K562 (cell line): ENCODE results near the gene UFSP2. TPM values are rescaled to one million over a fixed set of nuclear protein-coding genes. Genes with fewer than 3 reads are reported as not detected.

Experiments
- ATAC-seq: fragments of 200-7000 bp; cut with Tn5 transposase; 3 replicates; pipeline ENCODE4 v1.9.1; 2020; ENCODE audit warnings: moderate library complexity
- BruUV-seq: library from RNA; stranded (reverse); fragments of 400-500 nt; replicated peaks from 2 replicates; lab custom pipeline; 2021; lab: Mats Ljungman, UMichigan
- CTCF ChIA-PET: fragments of 300-600 bp; formaldehyde crosslinking; extraction: SDS; loops from one replicate; lab custom pipeline; 2021; ENCODE audit warnings: low intra/inter-chr PET ratio; lab: Yijun Ruan, JAX
- POLR2A ChIA-PET: fragments of 300-600, 350-650 bp; sonication (Branson Sonifier 250); formaldehyde crosslinking; extraction: SDS; loops from one replicate; lab custom pipeline; 2021; ENCODE audit warnings: antibody characterized with exemption, inconsistent platforms; lab: Yijun Ruan, JAX
- DNase-seq, 4 experiments: peaks; one replicate each; pipeline versions ENCODE4 v3.0.0 to v3.0.0-alpha.2; 2011 to 2018; ENCODE audit warnings: low spot score in 3 of 4, mixed read lengths in 3 of 4; ENCODE audit errors: extremely low read depth in 1 of 4
- FAIRE-seq: peaks from 2 replicates; lab custom pipeline; 2011; peaks lifted over from hg19 to GRCh38; lab: Jason Lieb, UNC
- H2AFZ ChIP-seq: 2 replicates; pipeline ENCODE4 v1.6.0; 2011; ENCODE audit warnings: low read depth, low read length, control low read depth, inconsistent platforms
- H3K27ac ChIP-seq: fragments of 200-600 bp; 3 replicates; pipeline ENCODE4 v1.8.0; 2011; ENCODE audit warnings: low read depth, mild to moderate bottlenecking, control low read depth, inconsistent platforms, low read length, moderate library complexity, mixed read lengths; ENCODE audit errors: extremely low read depth
- H3K27me3 ChIP-seq, 2 experiments: fragments of 300-600 bp in 1 of 2; 2 replicates in 1 of 2; 3 replicates in 1 of 2; pipeline versions ENCODE4 v1.6.0 to v1.8.0; 2011; ENCODE audit warnings: inconsistent platforms in 2 of 2, low read length in 2 of 2, mild to moderate bottlenecking in 1 of 2, mixed read lengths in 1 of 2, moderate library complexity in 1 of 2; ENCODE audit not compliant: control insufficient read depth in 2 of 2, insufficient read depth in 2 of 2
- H3K36me3 ChIP-seq: fragments of 300-600 bp; 3 replicates; pipeline ENCODE4 v1.8.0; 2011; ENCODE audit warnings: mild to moderate bottlenecking, low read length, inconsistent platforms; ENCODE audit not compliant: control insufficient read depth, insufficient read depth
- H3K4me1 ChIP-seq, 2 experiments: fragments of 200-600 bp in 1 of 2; replicated peaks in 1 of 2; 2 replicates in 1 of 2; 3 replicates in 1 of 2; pipeline versions ENCODE4 v1.5.1 to v1.8.0; 2011; ENCODE audit warnings: inconsistent platforms in 2 of 2, low read length in 2 of 2, mild to moderate bottlenecking in 1 of 2, mixed read lengths in 1 of 2, moderate library complexity in 1 of 2; ENCODE audit not compliant: control insufficient read depth in 2 of 2, insufficient read depth in 2 of 2
- H3K4me2 ChIP-seq: 2 replicates; pipeline ENCODE4 v1.6.1; 2011; ENCODE audit warnings: low read length, control low read depth, inconsistent platforms, mixed read lengths; ENCODE audit not compliant: insufficient read depth
- H3K4me3 ChIP-seq: fragments of 200-600 bp; sonication (generic), shearing (Covaris generic); 2 replicates; pipeline ENCODE4 v1.5.1; 2016; ENCODE audit warnings: control low read depth, inconsistent platforms
- H3K79me2 ChIP-seq: fragments of 200-600 bp; 3 replicates; pipeline ENCODE4 v1.8.0; 2011; ENCODE audit warnings: low read length, inconsistent platforms; ENCODE audit not compliant: control insufficient read depth, insufficient read depth
- H3K9ac ChIP-seq, 2 experiments: 2 replicates each; pipeline versions ENCODE4 v1.6.0 to v1.6.1; 2011; ENCODE audit warnings: low read depth in 2 of 2, low read length in 2 of 2, control low read depth in 1 of 2, inconsistent platforms in 1 of 2, mild to moderate bottlenecking in 1 of 2, mixed read lengths in 1 of 2; ENCODE audit not compliant: insufficient read depth in 1 of 2
- H3K9me1 ChIP-seq: one replicate; pipeline ENCODE4 v1.6.0; 2011; ENCODE audit warnings: inconsistent platforms, mild to moderate bottlenecking, low read length, moderate library complexity; ENCODE audit not compliant: control insufficient read depth, insufficient read depth
- H3K9me3 ChIP-seq: replicated peaks from 2 replicates; pipeline ENCODE4 v1.5.1; 2011; ENCODE audit warnings: low read depth, low read length, inconsistent platforms; ENCODE audit not compliant: control insufficient read depth, insufficient read depth
- H4K20me1 ChIP-seq: replicated peaks from 2 replicates; pipeline ENCODE4 v1.6.1; 2011; ENCODE audit warnings: low read length, inconsistent platforms, mixed read lengths; ENCODE audit not compliant: control insufficient read depth, insufficient read depth
- ESRRB ChIP-seq: fragments of 250-450 bp; sonication (Bioruptor Pico); IDR thresholded peaks from 2 replicates; pipeline ENCODE4 v1.5.0; 2020; ENCODE audit warnings: mild to moderate bottlenecking, moderate library complexity, borderline replicate concordance
- ETV1 ChIP-seq: fragments of 450-650 bp; conservative IDR thresholded peaks from 2 replicates; pipeline ENCODE4 v1.6.1; 2016; ENCODE audit warnings: missing genetic modification characterization, control low read depth, low read depth, missing compliant biosample characterization
- ETV5 ChIP-seq: sonication (generic); formaldehyde crosslinking; IDR thresholded peaks from 2 replicates; pipeline ENCODE4 v1.4.0; 2020; ENCODE audit warnings: low read depth, mild to moderate bottlenecking, missing genetic modification reagents
- HDGF ChIP-seq: fragments of 450-650 bp; IDR thresholded peaks from 2 replicates; pipeline ENCODE4 v1.6.1; 2016
- KDM5B ChIP-seq: fragments of 200-600 bp; sonication (generic); IDR thresholded peaks from 2 replicates; pipeline ENCODE4 v1.6.1; 2012; ENCODE audit warnings: low read depth, mild to moderate bottlenecking, moderate library complexity, low read length, control low read depth, inconsistent platforms; ENCODE audit not compliant: insufficient replicate concordance
- MYC ChIP-seq, 2 experiments: fragments of 250-450 bp in 1 of 2; sonication (Bioruptor Pico) in 1 of 2; IDR thresholded peaks; 2 replicates each; pipeline versions ENCODE4 v1.5.1 to v1.6.1; 2012 to 2021; ENCODE audit warnings: low read depth in 2 of 2, borderline replicate concordance in 1 of 2, improper control_type of control experiment in 1 of 2, low read length in 1 of 2, mild to moderate bottlenecking in 1 of 2, moderate library complexity in 1 of 2
- NCOA2 ChIP-seq, 2 experiments: fragments of 450-650 bp; IDR thresholded peaks; 2 replicates each; pipeline ENCODE4 v1.6.1; 2018; ENCODE audit warnings: mild to moderate bottlenecking in 2 of 2, moderate library complexity in 1 of 2; ENCODE audit not compliant: partially characterized antibody in 2 of 2
- NONO ChIP-seq, 2 experiments: fragments of 200-400 bp in 1 of 2; fragments of 450-650 bp in 1 of 2; formaldehyde crosslinking in 1 of 2; IDR thresholded peaks; 2 replicates each; pipeline ENCODE4 v1.6.1; 2017; ENCODE audit warnings: low read depth in 2 of 2, mild to moderate bottlenecking in 2 of 2, moderate library complexity in 2 of 2, low read length in 1 of 2
- NR4A1 ChIP-seq, 2 experiments: fragments of 250-450 bp in 1 of 2; fragments of 450-650 bp in 1 of 2; sonication (Bioruptor Pico) in 1 of 2; IDR thresholded peaks; 2 replicates each; pipeline versions ENCODE4 v1.4.0 to v1.6.1; 2016 to 2020; ENCODE audit warnings: mild to moderate bottlenecking in 2 of 2, missing compliant biosample characterization in 1 of 2, missing genetic modification characterization in 1 of 2, moderate library complexity in 1 of 2
- TCF3 ChIP-seq: sonication (generic); formaldehyde crosslinking; IDR thresholded peaks from 2 replicates; pipeline ENCODE4 v1.4.0; 2020; ENCODE audit warnings: mild to moderate bottlenecking, missing genetic modification reagents
- ZSCAN29 ChIP-seq: fragments of 450-650 bp; IDR thresholded peaks from 2 replicates; pipeline ENCODE4 v1.6.1; 2017
- WGBS: fragments of 100-300 bp; shearing (Covaris generic); methylation state at CpG from one replicate; pipeline ENCODE4 v1.1.6; 2016; ENCODE audit warnings: low coverage, mixed read lengths; ENCODE audit not compliant: insufficient coverage; ENCODE audit errors: missing lambda C conversion rate; 5-methylcytosine and 5-hydroxymethylcytosine counted together
- in situ Hi-C: fragments of 300-500 bp; cut with MboI; formaldehyde crosslinking; loops from 4 replicates; pipeline ENCODE4 v1.15.0; 2018; ENCODE audit warnings: inconsistent platforms, mixed read lengths
- intact Hi-C: fragments of 100-400 bp; cut with micrococcal nuclease; formaldehyde crosslinking; loops from 2 replicates; pipeline ENCODE4 v1.14.2; 2022
- polyA plus RNA-seq, 8 experiments: library from polyadenylated mRNA; depleted of rRNA in 4 of 8; stranded (reverse) in 5 of 8; unstranded in 3 of 8; fragments of >200 nt; fragmentation: Nextera tagmentation in 2 of 8; fragmentation: Illumina TruSeq in 1 of 8; extraction: Ambion mirVana in 2 of 8; extraction: Trizol in 1 of 8; gene quantifications; 2 replicates each; pipeline versions ENCODE4 v1.2.1 to v1.2.3, GENCODE V29; 2011 to 2014; ENCODE audit warnings: inconsistent platforms in 1 of 8, missing spikeins in 1 of 8
- total RNA-seq, 7 experiments: library from RNA; depleted of rRNA in 6 of 7; stranded (reverse); fragments of >200 nt in 6 of 7; fragmentation: Illumina TruSeq in 2 of 7; extraction: Trizol in 2 of 7; gene quantifications; 2 replicates each; pipeline versions ENCODE4 v1.2.1 to v1.2.3, GENCODE V29; 2011 to 2021; ENCODE audit warnings: low replicate concordance in 1 of 7
- TF ChIP-seq, protein P1 (sequence below): fragments of 450-650 bp; IDR thresholded peaks from 2 replicates; pipeline ENCODE4 v1.6.1; 2016
- TF ChIP-seq, protein P2 (sequence below), 3 experiments: fragments of 200-800 bp in 1 of 3; fragments of 250-450 bp in 1 of 3; fragments of 450-650 bp in 1 of 3; sonication (Bioruptor Pico) in 1 of 3; sonication (Bioruptor generic) in 1 of 3; formaldehyde crosslinking in 1 of 3; IDR thresholded peaks; 2 replicates each; pipeline versions ENCODE4 v1.6.1 to v1.8.0; 2016 to 2022; ENCODE audit warnings: mild to moderate bottlenecking in 2 of 3, missing genetic modification characterization in 2 of 3, missing compliant biosample characterization in 1 of 3, moderate library complexity in 1 of 3

Gene UFSP2
- total and polyA plus RNA-seq, 9 of the 15 experiments (the other 6 are each of a cell fraction or from before 2014, with no cell fraction given): 20.1 to 55.8 (median 26.6) TPM

DNA sequence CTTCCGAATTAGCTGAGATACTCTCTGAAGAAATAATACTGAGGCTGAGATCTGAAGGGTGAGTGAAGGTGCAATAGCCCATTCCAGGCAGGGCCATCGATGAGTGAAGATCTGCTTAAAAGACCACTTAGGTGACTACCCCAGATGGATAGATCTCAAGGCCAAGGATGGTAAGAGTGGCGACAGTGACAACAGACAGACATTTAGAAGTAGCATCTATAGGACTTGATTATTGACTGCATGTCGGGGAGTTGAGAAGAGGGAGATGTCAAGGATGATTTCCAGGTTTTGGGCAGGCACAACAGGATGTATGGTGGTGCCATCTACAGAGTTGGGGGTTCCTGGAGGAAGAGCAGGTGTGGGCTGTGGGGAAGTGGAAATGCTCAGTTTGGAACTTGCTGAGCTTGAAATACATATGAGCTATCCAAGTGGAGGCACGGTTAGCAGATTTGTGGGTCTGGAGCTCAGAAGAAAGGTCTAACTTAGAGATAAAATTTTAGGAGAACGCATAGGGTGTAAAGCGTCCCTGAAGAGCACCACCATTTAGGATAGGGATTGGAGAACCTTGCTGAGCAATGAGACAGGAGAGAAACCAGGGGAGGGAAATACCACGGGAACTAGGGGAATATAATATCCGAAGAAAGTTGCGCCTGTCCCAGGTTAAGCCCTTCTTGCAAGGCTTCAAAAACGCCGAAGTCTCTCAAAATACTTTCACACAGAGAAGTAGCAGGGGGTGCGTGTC is 688 bp downstream of the UFSP2 start:
- peak overlapping the region; percentile 100 for H2AFZ ChIP-seq
- POLR2A ChIA-PET: interaction anchor here (0.6 to 2.0 kb wide), 3 partner anchors 13 to 257 kb away, joined by 3 to 5 read pairs (median 4); partner anchors contain the start of gene ANKRD37
- 2% methylated on average over 13 of the region's 13 CpGs for WGBS
- ATAC-seq (peak; percentile 55), DNase-seq (peak in 2 of 4 experiments; percentile 7 to 30), FAIRE-seq (peak; percentile 29)
- peaks cover 0 to 7% of the 10 kb centered on the region in 2 experiments; a peak in 2 of 5 replicates for H3K4me1 ChIP-seq
- H3K4me2 ChIP-seq: peak overlapping the region; percentile 95
- no peaks in the 10 kb centered on the region for H4K20me1 ChIP-seq
- CTCF ChIA-PET: no interaction called here
- H3K9me1 ChIP-seq: no peaks in the 10 kb centered on the region
- peak overlapping the region; percentile 74 for H3K4me3 ChIP-seq
- H3K27ac ChIP-seq: peak overlapping the region; percentile 98
- intact Hi-C loops (no loop called here), in situ Hi-C loops (no loop called here)
- BruUV-seq: TSS peak; percentile 64
- H3K27me3 ChIP-seq: no peaks in the 10 kb centered on the region
- H3K9me3 ChIP-seq: peaks cover 4% of the 10 kb centered on the region; the same call in 1 of the 2 replicates
- H3K36me3 ChIP-seq: peaks cover 18% of the 10 kb centered on the region; the same call in 2 of the 3 replicates
- H3K79me2 ChIP-seq: peaks cover 24% of the 10 kb centered on the region
- H3K9ac ChIP-seq: peak overlapping the region; percentile 95 to 98
- TF ChIP-seq, protein P1, sequence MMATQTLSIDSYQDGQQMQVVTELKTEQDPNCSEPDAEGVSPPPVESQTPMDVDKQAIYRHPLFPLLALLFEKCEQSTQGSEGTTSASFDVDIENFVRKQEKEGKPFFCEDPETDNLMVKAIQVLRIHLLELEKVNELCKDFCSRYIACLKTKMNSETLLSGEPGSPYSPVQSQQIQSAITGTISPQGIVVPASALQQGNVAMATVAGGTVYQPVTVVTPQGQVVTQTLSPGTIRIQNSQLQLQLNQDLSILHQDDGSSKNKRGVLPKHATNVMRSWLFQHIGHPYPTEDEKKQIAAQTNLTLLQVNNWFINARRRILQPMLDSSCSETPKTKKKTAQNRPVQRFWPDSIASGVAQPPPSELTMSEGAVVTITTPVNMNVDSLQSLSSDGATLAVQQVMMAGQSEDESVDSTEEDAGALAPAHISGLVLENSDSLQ: peak; percentile 18; the same call in 1 of the 2 replicates
- 0 out of 2 replicates have a peak, but pooled peaks have one; percentile 29 for TF ChIP-seq ETV5
- peak in 1 of 2 experiments; percentile 86 for TF ChIP-seq NCOA2 (IDR thresholded peaks at IDR 0.05; ENCODE audit: partially characterized antibody in 2 of 2)
- no peak for TF ChIP-seq MYC (IDR thresholded peaks at IDR 0.05; ENCODE audit: low read depth, low read length)
- no peak for TF ChIP-seq MYC (CRISPR knock-in tag; IDR thresholded peaks at IDR 0.05; ENCODE audit: borderline replicate concordance, low read depth)
- peak; percentile 65; the same call in 1 of the 2 replicates for TF ChIP-seq HDGF
- TF ChIP-seq ESRRB: no peak
- no peak for TF ChIP-seq TCF3 (CRISPR knock-in tag)
- TF ChIP-seq KDM5B: peak; percentile 13
- TF ChIP-seq NR4A1 (CRISPR knock-in tag; IDR thresholded peaks at IDR 0.05): no peak
- TF ChIP-seq NR4A1 (tag; IDR thresholded peaks at IDR 0.05): 0 out of 2 replicates have a peak, but pooled peaks have one; percentile 14
- 0 out of 2 replicates have a peak, but pooled peaks have one; percentile 77 for TF ChIP-seq ZSCAN29
- TF ChIP-seq, protein P2, sequence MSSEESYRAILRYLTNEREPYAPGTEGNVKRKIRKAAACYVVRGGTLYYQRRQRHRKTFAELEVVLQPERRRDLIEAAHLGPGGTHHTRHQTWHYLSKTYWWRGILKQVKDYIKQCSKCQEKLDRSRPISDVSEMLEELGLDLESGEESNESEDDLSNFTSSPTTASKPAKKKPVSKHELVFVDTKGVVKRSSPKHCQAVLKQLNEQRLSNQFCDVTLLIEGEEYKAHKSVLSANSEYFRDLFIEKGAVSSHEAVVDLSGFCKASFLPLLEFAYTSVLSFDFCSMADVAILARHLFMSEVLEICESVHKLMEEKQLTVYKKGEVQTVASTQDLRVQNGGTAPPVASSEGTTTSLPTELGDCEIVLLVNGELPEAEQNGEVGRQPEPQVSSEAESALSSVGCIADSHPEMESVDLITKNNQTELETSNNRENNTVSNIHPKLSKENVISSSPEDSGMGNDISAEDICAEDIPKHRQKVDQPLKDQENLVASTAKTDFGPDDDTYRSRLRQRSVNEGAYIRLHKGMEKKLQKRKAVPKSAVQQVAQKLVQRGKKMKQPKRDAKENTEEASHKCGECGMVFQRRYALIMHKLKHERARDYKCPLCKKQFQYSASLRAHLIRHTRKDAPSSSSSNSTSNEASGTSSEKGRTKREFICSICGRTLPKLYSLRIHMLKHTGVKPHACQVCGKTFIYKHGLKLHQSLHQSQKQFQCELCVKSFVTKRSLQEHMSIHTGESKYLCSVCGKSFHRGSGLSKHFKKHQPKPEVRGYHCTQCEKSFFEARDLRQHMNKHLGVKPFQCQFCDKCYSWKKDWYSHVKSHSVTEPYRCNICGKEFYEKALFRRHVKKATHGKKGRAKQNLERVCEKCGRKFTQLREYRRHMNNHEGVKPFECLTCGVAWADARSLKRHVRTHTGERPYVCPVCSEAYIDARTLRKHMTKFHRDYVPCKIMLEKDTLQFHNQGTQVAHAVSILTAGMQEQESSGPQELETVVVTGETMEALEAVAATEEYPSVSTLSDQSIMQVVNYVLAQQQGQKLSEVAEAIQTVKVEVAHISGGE (CRISPR knock-in tag; IDR thresholded peaks at IDR 0.05): peak in 1 of 3 experiments; percentile 59; a peak in 1 of 6 replicates
- 0 out of 2 replicates have a peak, but pooled peaks have one; percentile 5 for TF ChIP-seq ETV1 (tag)
- peak in 1 of 2 experiments; percentile 89; a peak in 2 of 4 replicates for TF ChIP-seq NONO (IDR thresholded peaks at IDR 0.05; ENCODE audit: low read depth in 2 of 2, low read length in 1 of 2)
